Measurements from ENCODE around the gene CNRIP1. TPM values are rescaled to one million over a fixed set of nuclear protein-coding genes. Genes with fewer than 3 reads are reported as not detected.

The CNRIP1 gene
- total RNA-seq, 1 donor from 2014 or later = 4.4 TPM

GRCh38 chr2:68251187-68251854, 68.4 kb downstream of the CNRIP1 start:
- Mint-ChIP-seq H3K27ac (ENCODE audit: unreplicated experiment) (peak overlapping the region; percentile 93), H3K9me3 (ENCODE audit: unreplicated experiment) (no peaks in the 10 kb centered on the region), H3K27me3 (ENCODE audit: low read depth, unreplicated experiment) (no peaks in the 10 kb centered on the region), H3K4me1 (ENCODE audit: low read depth, unreplicated experiment) (peaks cover 17% of the 10 kb centered on the region), H3K36me3 (ENCODE audit: low read depth, unreplicated experiment) (no peaks in the 10 kb centered on the region), H3K4me3 (ENCODE audit: unreplicated experiment) (peak overlapping the region; percentile 95)
- no peaks in the 10 kb centered on the region for H3K36me3 ChIP-seq (ENCODE audit: insufficient read depth, low read length)
- H3K4me3 ChIP-seq (ENCODE audit: insufficient read depth, low read depth, low read length) = peak overlapping the region; percentile 69
- peak overlapping the region; percentile 96 for H3K9ac ChIP-seq (ENCODE audit: low read length)
- no peaks in the 10 kb centered on the region for H3K9me3 ChIP-seq (ENCODE audit: insufficient read depth, low read depth, low read length)
- H2AFZ ChIP-seq (ENCODE audit: low read depth, low read length) = no peak overlapping the region
- peaks cover 72% of the 10 kb centered on the region for H3K79me2 ChIP-seq (ENCODE audit: insufficient read depth, low read length)
- DNase-seq (ENCODE audit: low read depth) (peak; percentile 63), FAIRE-seq (no peak)
- H4K20me1 ChIP-seq (ENCODE audit: insufficient read depth, low read length) = peaks cover 53% of the 10 kb centered on the region
- TF ChIP-seq, protein P1, sequence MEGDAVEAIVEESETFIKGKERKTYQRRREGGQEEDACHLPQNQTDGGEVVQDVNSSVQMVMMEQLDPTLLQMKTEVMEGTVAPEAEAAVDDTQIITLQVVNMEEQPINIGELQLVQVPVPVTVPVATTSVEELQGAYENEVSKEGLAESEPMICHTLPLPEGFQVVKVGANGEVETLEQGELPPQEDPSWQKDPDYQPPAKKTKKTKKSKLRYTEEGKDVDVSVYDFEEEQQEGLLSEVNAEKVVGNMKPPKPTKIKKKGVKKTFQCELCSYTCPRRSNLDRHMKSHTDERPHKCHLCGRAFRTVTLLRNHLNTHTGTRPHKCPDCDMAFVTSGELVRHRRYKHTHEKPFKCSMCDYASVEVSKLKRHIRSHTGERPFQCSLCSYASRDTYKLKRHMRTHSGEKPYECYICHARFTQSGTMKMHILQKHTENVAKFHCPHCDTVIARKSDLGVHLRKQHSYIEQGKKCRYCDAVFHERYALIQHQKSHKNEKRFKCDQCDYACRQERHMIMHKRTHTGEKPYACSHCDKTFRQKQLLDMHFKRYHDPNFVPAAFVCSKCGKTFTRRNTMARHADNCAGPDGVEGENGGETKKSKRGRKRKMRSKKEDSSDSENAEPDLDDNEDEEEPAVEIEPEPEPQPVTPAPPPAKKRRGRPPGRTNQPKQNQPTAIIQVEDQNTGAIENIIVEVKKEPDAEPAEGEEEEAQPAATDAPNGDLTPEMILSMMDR (IDR thresholded peaks at IDR 0.05; ENCODE audit: insufficient read depth, low read depth, low read length) = peak; percentile 82
- no peak for TF ChIP-seq EZH2 (IDR thresholded peaks at IDR 0.05; ENCODE audit: insufficient read depth, low read length)
- peaks cover 12% of the 10 kb centered on the region for H3K4me1 ChIP-seq (ENCODE audit: insufficient read depth, low read length)
- H3K4me2 ChIP-seq (ENCODE audit: low read length) = peak overlapping the region; percentile 82
- peak overlapping the region; percentile 81 for H3K27ac ChIP-seq (ENCODE audit: low read depth, low read length)
- H3K27me3 ChIP-seq (ENCODE audit: insufficient read depth, low read length) = no peaks in the 10 kb centered on the region

DNA sequence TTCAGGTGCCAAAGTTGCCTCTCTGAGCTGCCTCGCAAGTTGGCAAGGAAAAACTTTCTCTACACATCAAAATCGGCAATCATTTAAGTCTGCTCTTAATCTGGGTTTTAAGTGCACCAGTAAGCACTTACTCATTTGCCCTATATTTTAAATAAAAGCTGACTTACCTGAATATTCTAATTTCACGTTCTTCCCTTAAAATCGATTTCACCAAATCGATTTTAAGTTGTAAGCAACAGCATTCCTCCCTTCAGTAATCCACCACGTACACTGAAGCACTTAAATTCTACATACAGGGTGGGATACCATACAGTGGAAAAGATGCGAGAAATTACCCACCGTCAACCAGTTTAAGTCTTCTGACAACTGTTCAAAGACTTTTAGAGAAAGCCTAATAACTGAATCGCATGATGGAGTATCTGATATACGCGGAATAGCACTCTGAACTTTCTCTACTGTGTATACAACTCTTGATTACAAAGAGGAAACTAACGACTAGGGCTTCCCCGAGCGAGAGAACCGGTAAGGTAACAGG, 69.0 kb downstream of the CNRIP1 start:
- Histone ChIP-seq H3K27me3 (ENCODE audit: insufficient read depth, low read length) (no peaks in the 10 kb centered on the region), H3K9me3 (ENCODE audit: insufficient read depth, low read depth, low read length) (no peaks in the 10 kb centered on the region), H2AFZ (ENCODE audit: low read depth, low read length) (no peak overlapping the region), H3K4me1 (ENCODE audit: insufficient read depth, low read length) (peaks cover 7% of the 10 kb centered on the region), H3K4me3 (ENCODE audit: insufficient read depth, low read depth, low read length) (peak overlapping the region; percentile 69), H4K20me1 (ENCODE audit: insufficient read depth, low read length) (peaks cover 59% of the 10 kb centered on the region), H3K4me2 (ENCODE audit: low read length) (peak overlapping the region; percentile 82), H3K9ac (ENCODE audit: low read length) (peak overlapping the region; percentile 96), H3K79me2 (ENCODE audit: insufficient read depth, low read length) (peaks cover 78% of the 10 kb centered on the region), H3K36me3 (ENCODE audit: insufficient read depth, low read length) (no peaks in the 10 kb centered on the region), H3K27ac (ENCODE audit: low read depth, low read length) (peak overlapping the region; percentile 81)
- peak overlapping the region; percentile 95 for H3K4me3 Mint-ChIP-seq (ENCODE audit: unreplicated experiment)
- H3K9me3 Mint-ChIP-seq (ENCODE audit: unreplicated experiment) = no peaks in the 10 kb centered on the region
- no peaks in the 10 kb centered on the region for H3K36me3 Mint-ChIP-seq (ENCODE audit: low read depth, unreplicated experiment)
- no peaks in the 10 kb centered on the region for H3K27me3 Mint-ChIP-seq (ENCODE audit: low read depth, unreplicated experiment)
- H3K27ac Mint-ChIP-seq (ENCODE audit: unreplicated experiment) = peak overlapping the region; percentile 93
- DNase-seq (ENCODE audit: low read depth) (no peak), FAIRE-seq (no peak)
- TF ChIP-seq EZH2 (IDR thresholded peaks at IDR 0.05; ENCODE audit: insufficient read depth, low read length) = no peak
- TF ChIP-seq, protein P1 (IDR thresholded peaks at IDR 0.05; ENCODE audit: insufficient read depth, low read depth, low read length) = no peak
- peaks cover 12% of the 10 kb centered on the region for H3K4me1 Mint-ChIP-seq (ENCODE audit: low read depth, unreplicated experiment)

GRCh38 chr2:68250196-68250595, 69.6 kb downstream of the CNRIP1 start:
- H3K4me1 ChIP-seq (ENCODE audit: insufficient read depth, low read length) = peaks cover 7% of the 10 kb centered on the region
- H3K4me1 Mint-ChIP-seq (ENCODE audit: low read depth, unreplicated experiment) = peaks cover 11% of the 10 kb centered on the region
- no peaks in the 10 kb centered on the region for H3K36me3 ChIP-seq (ENCODE audit: insufficient read depth, low read length)
- H3K4me2 ChIP-seq (ENCODE audit: low read length) = peak overlapping the region; percentile 82
- H3K9me3 ChIP-seq (ENCODE audit: insufficient read depth, low read depth, low read length) = no peaks in the 10 kb centered on the region
- peaks cover 83% of the 10 kb centered on the region for H3K79me2 ChIP-seq (ENCODE audit: insufficient read depth, low read length)
- peak overlapping the region; percentile 69 for H3K4me3 ChIP-seq (ENCODE audit: insufficient read depth, low read depth, low read length)
- H3K27ac Mint-ChIP-seq (ENCODE audit: unreplicated experiment) = peak overlapping the region; percentile 10
- no peak overlapping the region for H2AFZ ChIP-seq (ENCODE audit: low read depth, low read length)
- peaks cover 64% of the 10 kb centered on the region for H4K20me1 ChIP-seq (ENCODE audit: insufficient read depth, low read length)
- H3K27ac ChIP-seq (ENCODE audit: low read depth, low read length) = peak overlapping the region; percentile 81
- FAIRE-seq = no peak
- H3K36me3 Mint-ChIP-seq (ENCODE audit: low read depth, unreplicated experiment) = no peaks in the 10 kb centered on the region
- H3K9me3 Mint-ChIP-seq (ENCODE audit: unreplicated experiment) = no peaks in the 10 kb centered on the region
- no peaks in the 10 kb centered on the region for H3K27me3 Mint-ChIP-seq (ENCODE audit: low read depth, unreplicated experiment)
- peak overlapping the region; percentile 95 for H3K4me3 Mint-ChIP-seq (ENCODE audit: unreplicated experiment)
- no peaks in the 10 kb centered on the region for H3K27me3 ChIP-seq (ENCODE audit: insufficient read depth, low read length)
- TF ChIP-seq, protein P1 (IDR thresholded peaks at IDR 0.05; ENCODE audit: insufficient read depth, low read depth, low read length) = no peak
- TF ChIP-seq EZH2 (IDR thresholded peaks at IDR 0.05; ENCODE audit: insufficient read depth, low read length) = no peak
- no peak for DNase-seq (ENCODE audit: low read depth)
- peak overlapping the region; percentile 96 for H3K9ac ChIP-seq (ENCODE audit: low read length)
